HG02885 (cell line): Measurements from ENCODE around the gene RAC2.

Experiments used
- ATAC-seq: cut with Tn5 transposase; IDR thresholded peaks from one replicate; pipeline ENCODE4 v1.9.1; 2021; ENCODE audit warnings: mild to moderate bottlenecking; ENCODE audit not compliant: unreplicated experiment, poor library complexity

RAC2 gene

GRCh38 chr22:37180531-37181231 lies 63.4 kb downstream of the RAC2 start:
- no peak for ATAC-seq

- ATAC-seq: no peak
These were observed 64.2 kb downstream of the RAC2 start for GRCh38 chr22:37179622-37180420.

GRCh38 chr22:37179126-37179470 lies 65.0 kb downstream of the RAC2 start:
- no peak for ATAC-seq

DNA sequence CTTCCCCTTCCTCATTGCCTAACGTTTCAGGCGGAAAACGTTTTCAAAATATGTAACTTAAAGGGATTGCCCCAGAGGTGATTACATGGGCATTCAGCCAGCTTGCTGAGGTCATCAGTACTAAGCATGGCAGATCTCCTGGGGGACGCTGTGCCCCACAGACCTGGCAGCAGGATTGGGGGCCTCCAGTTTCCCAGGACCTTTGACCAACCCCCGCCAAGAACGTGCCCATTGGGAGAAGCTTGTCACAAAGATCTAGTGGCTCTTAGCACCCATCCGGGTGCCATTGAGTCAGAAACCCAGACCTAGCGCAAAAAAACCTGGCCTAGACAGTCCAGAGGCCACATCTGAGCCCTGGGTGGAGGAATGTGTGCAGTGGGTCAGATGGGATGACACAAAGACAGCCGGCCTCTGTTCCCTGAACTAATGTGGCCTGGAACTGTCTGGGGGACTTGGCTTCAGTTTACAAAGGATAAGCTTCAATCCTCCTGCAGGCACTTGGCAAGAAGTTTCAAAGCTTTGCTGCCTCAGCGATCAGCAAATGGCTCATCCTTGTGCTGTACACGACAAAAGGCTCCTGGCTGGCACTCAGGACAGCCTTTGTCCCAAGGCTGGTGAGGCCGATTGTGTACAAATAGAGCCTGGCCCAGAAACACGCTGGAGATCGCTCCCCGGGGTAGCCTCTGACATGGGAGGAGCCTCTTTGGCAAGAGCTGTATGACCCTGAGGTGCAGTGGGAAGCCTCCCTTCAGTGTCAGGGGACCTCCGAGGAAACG lies 65.5 kb downstream of the RAC2 start:
- ATAC-seq: no peak

GRCh38 chr22:37177755-37178154 lies 66.3 kb downstream of the RAC2 start:
- ATAC-seq: no peak

DNA sequence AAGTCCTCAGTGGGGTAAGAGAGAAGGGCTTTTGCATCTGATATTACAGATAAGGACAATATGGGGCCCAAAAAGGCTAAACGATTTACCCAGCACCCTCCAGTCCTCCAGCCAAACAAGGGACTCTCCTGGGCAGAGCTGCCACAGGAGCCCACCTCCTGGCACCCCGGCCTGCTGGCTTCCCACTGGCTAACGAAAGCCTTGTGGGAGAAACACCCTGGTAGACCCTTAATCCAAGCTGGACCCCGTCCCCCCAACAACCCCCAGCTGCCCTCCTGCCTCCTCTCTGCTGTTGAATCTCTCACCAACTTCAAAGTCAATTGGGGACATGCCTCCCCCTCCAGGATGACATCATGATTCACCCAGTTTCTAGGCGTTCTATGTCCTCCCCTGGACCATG lies 66.8 kb downstream of the RAC2 start:
- ATAC-seq: no peak

- ATAC-seq: no peak
These were observed 67.5 kb downstream of the RAC2 start for GRCh38 chr22:37176464-37177061.

- ATAC-seq: no peak
These were observed 68.4 kb downstream of the RAC2 start for GRCh38 chr22:37175414-37176281.
